Measurements from ENCODE around the gene GPR137. TPM values are rescaled to one million over a fixed set of nuclear protein-coding genes. Genes with fewer than 3 reads are reported as not detected.

GPR137 gene
- total RNA-seq, 1 donor from 2014 or later, result 57.8 TPM

DNA sequence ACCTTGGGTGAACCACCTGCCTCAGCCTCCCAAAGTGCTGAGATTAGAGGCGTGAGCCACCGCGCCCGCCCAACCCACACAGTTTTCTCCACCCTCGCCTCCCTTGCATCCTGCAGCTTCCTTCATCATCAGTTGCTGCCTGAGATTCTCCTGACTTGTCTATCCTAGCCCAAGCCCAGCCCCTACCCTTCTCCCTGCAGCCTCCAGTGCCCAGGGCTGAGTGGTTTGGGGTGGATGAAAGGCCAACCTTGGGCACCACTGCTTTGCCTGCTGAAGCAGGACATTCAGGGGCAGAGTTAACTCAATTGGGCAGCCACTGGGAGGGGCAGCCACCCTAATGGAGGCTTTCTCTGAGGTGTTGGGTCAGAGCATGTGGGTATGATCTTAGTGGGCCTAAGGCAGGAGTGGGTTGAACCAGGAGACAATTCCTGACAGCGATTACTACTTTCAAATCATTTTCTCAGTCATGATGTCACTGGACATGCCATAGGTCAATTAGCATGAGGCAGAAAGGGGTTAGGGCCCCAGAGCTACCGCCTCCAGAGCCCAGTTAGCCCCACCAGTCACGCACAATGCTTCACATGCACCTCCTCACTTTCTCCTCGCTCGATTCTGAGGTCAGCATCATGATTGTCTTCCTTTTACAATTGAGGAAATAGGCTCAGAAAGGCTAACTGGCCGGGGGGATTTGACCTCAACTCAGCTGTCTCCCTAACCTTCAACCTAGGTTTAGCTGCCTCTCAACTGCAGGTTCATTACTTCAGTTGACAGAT is 45.8 kb upstream of the GPR137 start:
- TF ChIP-seq CTCF (IDR thresholded peaks at IDR 0.05), result no peak
- DNase-seq (ENCODE audit: low spot score), result no peak
- no peaks in the 10 kb centered on the region for H3K9me3 Mint-ChIP-seq (ENCODE audit: low read depth)
- peaks cover 41% of the 10 kb centered on the region for H3K4me1 Mint-ChIP-seq (ENCODE audit: low read depth)
- peaks cover 12% of the 10 kb centered on the region for H3K36me3 Mint-ChIP-seq (ENCODE audit: low read depth)
- peak overlapping the region; percentile 87 for H3K4me3 Mint-ChIP-seq (ENCODE audit: unreplicated experiment)
- no peaks in the 10 kb centered on the region for H3K27me3 Mint-ChIP-seq (ENCODE audit: low read depth)
- peak overlapping the region; percentile 95 for H3K27ac Mint-ChIP-seq (ENCODE audit: unreplicated experiment)

GRCh38 chr11:64240435-64241240 is 45.0 kb upstream of the GPR137 start, which contains the start of gene FKBP2:
FKBP2 (plus strand) TSS chr11:64241095; CDS start chr11:64242388, 1,293 bp downstream.
- DNase-seq (ENCODE audit: low spot score), result peak; percentile 99
- no peak for TF ChIP-seq CTCF (IDR thresholded peaks at IDR 0.05)
- H3K27me3 Mint-ChIP-seq (ENCODE audit: low read depth), result no peaks in the 10 kb centered on the region
- peaks cover 38% of the 10 kb centered on the region for H3K4me1 Mint-ChIP-seq (ENCODE audit: low read depth)
- peaks cover 12% of the 10 kb centered on the region for H3K36me3 Mint-ChIP-seq (ENCODE audit: low read depth)
- H3K9me3 Mint-ChIP-seq (ENCODE audit: low read depth), result no peaks in the 10 kb centered on the region
- H3K4me3 Mint-ChIP-seq (ENCODE audit: unreplicated experiment), result peak within 1 kb of the TSS; percentile 87
- peak within 1 kb of the TSS; percentile 95 for H3K27ac Mint-ChIP-seq (ENCODE audit: unreplicated experiment)

- no peaks in the 10 kb centered on the region for H3K27me3 Mint-ChIP-seq (ENCODE audit: low read depth)
- peak overlapping the region; percentile 95 for H3K27ac Mint-ChIP-seq (ENCODE audit: unreplicated experiment)
- no peaks in the 10 kb centered on the region for H3K9me3 Mint-ChIP-seq (ENCODE audit: low read depth)
- H3K4me3 Mint-ChIP-seq (ENCODE audit: unreplicated experiment), result peak overlapping the region; percentile 87
- DNase-seq (ENCODE audit: low spot score), result no peak
- no peak for TF ChIP-seq CTCF (IDR thresholded peaks at IDR 0.05)
- peaks cover 37% of the 10 kb centered on the region for H3K4me1 Mint-ChIP-seq (ENCODE audit: low read depth)
- peaks cover 12% of the 10 kb centered on the region for H3K36me3 Mint-ChIP-seq (ENCODE audit: low read depth)
These were observed 44.5 kb upstream of the GPR137 start for GRCh38 chr11:64241241-64241490.

DNA sequence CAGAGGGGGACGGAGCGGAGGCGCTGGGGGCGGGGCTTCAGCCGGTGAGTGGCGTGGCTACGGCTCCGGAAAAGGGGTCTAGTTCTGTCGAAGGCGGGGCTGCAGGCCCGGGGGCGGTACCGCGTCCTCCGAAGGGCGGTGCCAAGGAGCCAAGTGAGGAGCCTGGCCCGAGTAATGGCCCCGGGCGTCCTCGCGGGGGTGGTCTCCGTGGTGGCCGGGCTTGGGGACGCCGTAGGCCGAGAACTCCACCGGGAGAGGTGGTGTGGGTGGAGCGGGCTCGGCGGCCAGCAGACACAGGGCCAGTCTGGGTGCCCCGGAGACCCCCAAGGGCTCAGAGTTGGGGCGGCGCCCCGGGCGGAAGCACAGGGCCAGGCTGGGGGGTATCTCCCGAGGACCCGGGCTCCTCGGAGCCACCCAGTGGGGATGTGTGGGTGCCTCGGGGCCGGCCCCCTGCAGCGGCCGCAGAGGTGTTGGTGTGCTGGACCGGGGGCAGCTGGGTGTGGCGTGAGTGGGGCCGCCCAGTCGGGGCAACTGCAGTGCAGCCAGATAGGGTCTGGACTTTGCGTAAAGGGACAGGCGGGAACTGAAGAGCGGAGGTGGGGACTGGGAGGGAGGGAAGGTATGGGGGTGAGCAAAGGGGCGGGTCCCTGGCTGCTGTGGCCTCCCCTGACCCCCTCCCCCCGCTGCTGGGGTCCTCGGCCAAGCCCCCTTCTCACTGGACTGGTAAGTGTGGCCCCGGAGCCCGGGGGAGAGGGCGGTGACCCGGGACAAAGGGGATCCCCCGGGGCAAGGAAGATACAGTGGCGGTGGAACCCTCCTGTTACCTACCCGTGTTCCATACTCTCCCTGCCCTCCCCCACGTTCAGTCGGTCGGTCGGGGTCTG is 43.9 kb upstream of the GPR137 start:
- H3K4me1 Mint-ChIP-seq (ENCODE audit: low read depth), result peaks cover 37% of the 10 kb centered on the region
- peak; percentile 100 for DNase-seq (ENCODE audit: low spot score)
- no peak for TF ChIP-seq CTCF (IDR thresholded peaks at IDR 0.05)
- peak overlapping the region; percentile 87 for H3K4me3 Mint-ChIP-seq (ENCODE audit: unreplicated experiment)
- H3K36me3 Mint-ChIP-seq (ENCODE audit: low read depth), result peaks cover 12% of the 10 kb centered on the region
- H3K9me3 Mint-ChIP-seq (ENCODE audit: low read depth), result no peaks in the 10 kb centered on the region
- peak overlapping the region; percentile 95 for H3K27ac Mint-ChIP-seq (ENCODE audit: unreplicated experiment)
- H3K27me3 Mint-ChIP-seq (ENCODE audit: low read depth), result no peaks in the 10 kb centered on the region

Measured in chondrocyte (in vitro differentiated cells).